PC-3 (cell line): ENCODE data around the gene CDC27. TPM values are rescaled to one million over a fixed set of nuclear protein-coding genes. Genes with fewer than 3 reads are reported as not detected.
A peak's percentile ranks its signal among the peaks of the same experiment; 100 is the strongest.

Experiments
- ATAC-seq: fragments of 200-7000 bp; cut with Tn5 transposase; 2 replicates; pipeline ENCODE4 v1.9.1; 2020; ENCODE audit warnings: mild to moderate bottlenecking, moderate library complexity
- BruUV-seq: library from RNA; stranded (reverse); fragments of 400-500 nt; replicated peaks from 2 replicates; lab custom pipeline; 2021; lab: Mats Ljungman, UMichigan
- CTCF ChIA-PET: fragments of 300-600 bp; sonication (Branson Sonifier 250); formaldehyde crosslinking; loops from one replicate; lab custom pipeline; 2022; ENCODE audit warnings: antibody characterized with exemption; lab: Charles Lee
- POLR2A ChIA-PET: fragments of 300-600 bp; sonication (Branson Sonifier 250); formaldehyde crosslinking; loops from one replicate; lab custom pipeline; 2022; ENCODE audit warnings: antibody characterized with exemption; ENCODE audit not compliant: unreplicated experiment; lab: Charles Lee
- DNase-seq: peaks from one replicate; pipeline ENCODE4 v3.0.0-alpha.2; 2015
- H2AFZ ChIP-seq: fragments of 300-600 bp; sonication (generic); 2 replicates; pipeline ENCODE4 v1.6.0; 2016; ENCODE audit warnings: antibody characterized with exemption, low read length
- H3F3A ChIP-seq: fragments of 300-600 bp; sonication (generic); one replicate; pipeline ENCODE4 v1.6.0; 2017; ENCODE audit warnings: antibody characterized with exemption, low read length, control low read depth, mild to moderate bottlenecking; ENCODE audit not compliant: unreplicated experiment
- H3K27ac ChIP-seq: fragments of 300-600 bp; sonication (generic); 2 replicates; pipeline ENCODE4 v1.5.1; 2016; ENCODE audit warnings: mild to moderate bottlenecking, low read length
- H3K27me3 ChIP-seq: fragments of 300-600 bp; sonication (generic); 2 replicates; pipeline ENCODE4 v1.6.1; 2016; ENCODE audit warnings: low read length, mixed read lengths
- H3K36me3 ChIP-seq: fragments of 300-600 bp; sonication (generic); 2 replicates; pipeline ENCODE4 v1.6.1; 2016; ENCODE audit warnings: low read depth, mixed run types, low read length, mixed read lengths
- H3K4me1 ChIP-seq: fragments of 300-600 bp; sonication (generic); 2 replicates; pipeline ENCODE4 v1.5.1; 2016; ENCODE audit warnings: low read length; ENCODE audit not compliant: insufficient read depth
- H3K4me2 ChIP-seq: fragments of 300-600 bp; sonication (generic); 2 replicates; pipeline ENCODE4 v1.6.0; 2016; ENCODE audit warnings: low read length
- H3K4me3 ChIP-seq: fragments of 300-600 bp; sonication (generic); 2 replicates; pipeline ENCODE4 v1.5.1; 2016; ENCODE audit warnings: mild to moderate bottlenecking, low read length, mixed read lengths
- H3K79me2 ChIP-seq: fragments of 300-600 bp; sonication (generic); 2 replicates; pipeline ENCODE4 v1.6.1; 2017; ENCODE audit warnings: low read length, mixed read lengths
- H3K9ac ChIP-seq: fragments of 300-600 bp; sonication (generic); 2 replicates; pipeline ENCODE4 v1.6.0; 2016; ENCODE audit warnings: mild to moderate bottlenecking, low read length
- H3K9me2 ChIP-seq: fragments of 300-600 bp; sonication (generic); replicated peaks from 2 replicates; pipeline ENCODE4 v1.6.1; 2016; ENCODE audit warnings: mixed run types, low read length, mixed read lengths
- H3K9me3 ChIP-seq: fragments of 300-600 bp; sonication (generic); 2 replicates; pipeline ENCODE4 v1.6.1; 2016; ENCODE audit warnings: low read length, mixed read lengths
- H4K20me1 ChIP-seq: fragments of 300-600 bp; sonication (generic); 2 replicates; pipeline ENCODE4 v1.6.1; 2016; ENCODE audit warnings: low read length, mixed read lengths
- CTCF ChIP-seq: fragments of 300-600 bp; sonication (generic); conservative IDR thresholded peaks from 2 replicates; pipeline ENCODE4 v1.5.1; 2017; ENCODE audit warnings: antibody characterized with exemption, low read depth, mild to moderate bottlenecking, low read length
- EZH2 ChIP-seq: fragments of 300-600 bp; sonication (generic); IDR thresholded peaks from one replicate; pipeline ENCODE4 v1.6.1; 2017; ENCODE audit warnings: antibody characterized with exemption, mild to moderate bottlenecking, low read length; ENCODE audit not compliant: unreplicated experiment
- EZH2phosphoT487 ChIP-seq: fragments of 300-600 bp; sonication (generic); IDR thresholded peaks from 2 replicates; pipeline ENCODE4 v1.6.1; 2018; ENCODE audit warnings: mild to moderate bottlenecking, antibody characterized with exemption, low read length, borderline replicate concordance
- intact Hi-C: fragments of 100-400 bp; cut with micrococcal nuclease; formaldehyde crosslinking; loops from 2 replicates; pipeline ENCODE4 v1.9.0; 2023
- total RNA-seq: library from RNA; depleted of rRNA; stranded (reverse); fragments of >200 nt; gene quantifications from 2 replicates; pipeline ENCODE4 v1.2.3, GENCODE V29; 2014

CDC27 gene
- total RNA-seq, 1 experiment from 2014 or later, result 167 TPM

GRCh38 chr17:47120521-47121095 is 68.5 kb downstream of the CDC27 start:
- no peaks in the 10 kb centered on the region for H3K27me3 ChIP-seq
- peak overlapping the region; percentile 26; the same call in 1 of the 2 replicates for H3K4me2 ChIP-seq
- ATAC-seq (no peak), DNase-seq (no peak)
- TF ChIP-seq CTCF, result no peak
- no peak for TF ChIP-seq EZH2phosphoT487
- no peak for TF ChIP-seq EZH2
- ChIA-PET POLR2A (interaction anchor here (0.6 kb wide), 1 partner anchor 24 kb away, joined by 4 read pairs; no protein-coding TSS in a partner anchor), CTCF (no interaction called here)
- H3K4me3 ChIP-seq, result no peak overlapping the region
- BruUV-seq, result no TSS peak
- H3K4me1 ChIP-seq, result peaks cover 20% of the 10 kb centered on the region
- H3K9ac ChIP-seq, result no peak overlapping the region
- no peak overlapping the region for H2AFZ ChIP-seq
- H3K36me3 ChIP-seq, result peaks cover 50% of the 10 kb centered on the region
- 0 out of 2 replicates have a peak overlapping the region, but pooled peaks have one; percentile 2 for H3K27ac ChIP-seq
- peaks cover 8% of the 10 kb centered on the region for H3F3A ChIP-seq
- intact Hi-C loops, result no loop called here
- no peaks in the 10 kb centered on the region for H3K9me2 ChIP-seq
- no peaks in the 10 kb centered on the region for H3K79me2 ChIP-seq
- H3K9me3 ChIP-seq, result no peaks in the 10 kb centered on the region
- H4K20me1 ChIP-seq, result peaks cover 10% of the 10 kb centered on the region; the same call in 1 of the 2 replicates

- TF ChIP-seq EZH2phosphoT487 (no peak), EZH2 (no peak), CTCF (no peak)
- Histone ChIP-seq H3F3A (peaks cover 8% of the 10 kb centered on the region), H3K9me3 (no peaks in the 10 kb centered on the region), H3K9me2 (no peaks in the 10 kb centered on the region), H3K9ac (no peak overlapping the region), H3K36me3 (peaks cover 50% of the 10 kb centered on the region), H3K79me2 (no peaks in the 10 kb centered on the region), H2AFZ (no peak overlapping the region), H3K4me3 (no peak overlapping the region), H4K20me1 (peaks cover 10% of the 10 kb centered on the region; the same call in 1 of the 2 replicates), H3K4me2 (peak overlapping the region; percentile 26), H3K27ac (0 out of 2 replicates have a peak overlapping the region, but pooled peaks have one; percentile 2), H3K27me3 (no peaks in the 10 kb centered on the region), H3K4me1 (peaks cover 20% of the 10 kb centered on the region)
- ChIA-PET CTCF (no interaction called here), POLR2A (interaction anchor here (0.6 kb wide), 3 partner anchors 12 to 537 kb away, joined by 3 read pairs; partner anchors contain the start of gene KPNB1)
- ATAC-seq (peak; percentile 95), DNase-seq (peak; percentile 84)
- intact Hi-C loops, result loop anchor here (1.0 to 5.0 kb wide), 3 partner anchors 32 to 521 kb away; no protein-coding TSS in a partner anchor
- BruUV-seq, result TSS peak; percentile 18
Measured at GRCh38 chr17:47119746-47120520, 69.2 kb downstream of the CDC27 start.
